Trophoblast cell (in vitro differentiated cells and primary cell): ENCODE results near the gene FAM111A.

Source experiments
- DNase-seq, 2 donors: peaks; one replicate each; pipeline ENCODE4 v3.0.0-alpha.2; 2016
- H2AFZ ChIP-seq: 2 replicates; pipeline ENCODE4 v1.6.1; 2013; ENCODE audit warnings: low read length, moderate library complexity, mild to moderate bottlenecking; ENCODE audit not compliant: insufficient read depth, poor library complexity
- H2AK5ac ChIP-seq: 2 replicates; pipeline ENCODE4 v1.6.1; 2013; ENCODE audit warnings: mild to moderate bottlenecking, low read length
- H2BK120ac ChIP-seq: 2 replicates; pipeline ENCODE4 v1.6.1; 2013; ENCODE audit warnings: low read length, mild to moderate bottlenecking, moderate library complexity; ENCODE audit not compliant: insufficient read depth, poor library complexity
- H2BK12ac ChIP-seq: 2 replicates; pipeline ENCODE4 v1.6.1; 2013; ENCODE audit warnings: mild to moderate bottlenecking, low read length, moderate library complexity
- H2BK5ac ChIP-seq: 2 replicates; pipeline ENCODE4 v1.6.1; 2013; ENCODE audit warnings: low read length, low read depth, moderate library complexity, mild to moderate bottlenecking; ENCODE audit not compliant: poor library complexity
- H3K14ac ChIP-seq: 2 replicates; pipeline ENCODE4 v1.6.1; 2013; ENCODE audit warnings: mild to moderate bottlenecking, low read length
- H3K18ac ChIP-seq: 2 replicates; pipeline ENCODE4 v1.6.1; 2013; ENCODE audit warnings: mild to moderate bottlenecking, low read length
- H3K23ac ChIP-seq: 2 replicates; pipeline ENCODE4 v1.6.1; 2013; ENCODE audit warnings: low read length
- H3K27ac ChIP-seq: 2 replicates; pipeline ENCODE4 v1.5.1; 2013; ENCODE audit warnings: low read depth, mild to moderate bottlenecking, inconsistent platforms, low read length, moderate library complexity
- H3K27me3 ChIP-seq: 2 replicates; pipeline ENCODE4 v1.6.1; 2013; ENCODE audit warnings: inconsistent platforms, mild to moderate bottlenecking, low read length, moderate library complexity; ENCODE audit not compliant: insufficient read depth
- H3K36me3 ChIP-seq, 2 experiments: 1 replicate in 1 of 2; 2 replicates in 1 of 2; pipeline ENCODE4 v1.6.1; 2013; ENCODE audit warnings: low read length in 2 of 2, mild to moderate bottlenecking in 2 of 2, moderate library complexity in 1 of 2; ENCODE audit not compliant: insufficient read depth in 2 of 2, control insufficient read depth in 1 of 2
- H3K4ac ChIP-seq: 2 replicates; pipeline ENCODE4 v1.6.1; 2013; ENCODE audit warnings: low read depth, mild to moderate bottlenecking, low read length, moderate library complexity
- H3K4me1 ChIP-seq, 2 experiments: 1 replicate in 1 of 2; 2 replicates in 1 of 2; pipeline ENCODE4 v1.6.1; 2013; ENCODE audit warnings: low read length in 2 of 2, mild to moderate bottlenecking in 2 of 2, moderate library complexity in 1 of 2; ENCODE audit not compliant: insufficient read depth in 2 of 2, control insufficient read depth in 1 of 2
- H3K4me2 ChIP-seq: 2 replicates; pipeline ENCODE4 v1.6.1; 2013; ENCODE audit warnings: inconsistent platforms, mild to moderate bottlenecking, low read length, moderate library complexity
- H3K4me3 ChIP-seq: 2 replicates; pipeline ENCODE4 v1.5.1; 2013; ENCODE audit warnings: mild to moderate bottlenecking, low read depth, low read length, inconsistent platforms
- H3K79me1 ChIP-seq: one replicate; pipeline ENCODE4 v1.6.1; 2013; ENCODE audit warnings: low read length
- H3K79me2 ChIP-seq: 2 replicates; pipeline ENCODE4 v1.6.1; 2013; ENCODE audit warnings: low read length, mild to moderate bottlenecking; ENCODE audit not compliant: control insufficient read depth, insufficient read depth, poor library complexity
- H3K9ac ChIP-seq: 2 replicates; pipeline ENCODE4 v1.6.1; 2013; ENCODE audit warnings: mild to moderate bottlenecking, low read length
- H3K9me3 ChIP-seq: 2 replicates; pipeline ENCODE4 v1.6.1; 2013; ENCODE audit warnings: low read depth, mild to moderate bottlenecking, control low read depth, inconsistent platforms, low read length; ENCODE audit not compliant: insufficient read depth
- H4K12ac ChIP-seq: 2 replicates; pipeline ENCODE4 v1.6.1; 2013; ENCODE audit warnings: low read depth, mild to moderate bottlenecking, low read length, moderate library complexity
- H4K8ac ChIP-seq: 2 replicates; pipeline ENCODE4 v1.6.1; 2013; ENCODE audit warnings: low read depth, mild to moderate bottlenecking, low read length, moderate library complexity
- H4K91ac ChIP-seq: one replicate; pipeline ENCODE4 v1.6.1; 2013; ENCODE audit warnings: low read depth, mild to moderate bottlenecking, low read length, moderate library complexity
- WGBS: extraction: QIAGEN DNeasy Blood & Tissue Kit; methylation state at CpG from one replicate; pipeline ENCODE4 v1.1.7; 2013; ENCODE audit warnings: missing lambda C conversion rate; ENCODE audit not compliant: insufficient read length, insufficient coverage; ENCODE audit errors: extremely low coverage; 5-methylcytosine and 5-hydroxymethylcytosine counted together

The FAM111A gene

GRCh38 chr11:59192446-59193020, 49.9 kb downstream of the FAM111A start:
- Histone ChIP-seq H2AK5ac (no peak overlapping the region), H4K12ac (no peak overlapping the region), H3K36me3 (peaks cover 26 to 40% of the 10 kb centered on the region in 2 experiments), H3K79me1 (peaks cover 22% of the 10 kb centered on the region), H3K23ac (no peak overlapping the region), H4K91ac (peak overlapping the region; percentile 55), H2BK120ac (no peak overlapping the region), H3K79me2 (peaks cover 2% of the 10 kb centered on the region), H2AFZ (no peak overlapping the region), H3K27ac (peak overlapping the region; percentile 74), H3K18ac (no peak overlapping the region), H3K4me3 (no peak overlapping the region), H3K4me2 (no peak overlapping the region), H4K8ac (peak overlapping the region; percentile 23), H2BK5ac (peak overlapping the region; percentile 45), H3K9ac (no peak overlapping the region), H3K9me3 (no peaks in the 10 kb centered on the region), H3K14ac (no peak overlapping the region), H2BK12ac (peak overlapping the region; percentile 19), H3K27me3 (no peaks in the 10 kb centered on the region), H3K4me1 (peaks cover 26 to 32% of the 10 kb centered on the region in 2 experiments), H3K4ac (no peak overlapping the region)
- peak; percentile 78 to 96 for DNase-seq
- no CpG with 5 or more reads among the region's 4 CpGs for WGBS

- no peaks in the 10 kb centered on the region for H3K27me3 ChIP-seq
- no peak overlapping the region for H2AFZ ChIP-seq
- no peak overlapping the region for H3K4me2 ChIP-seq
- H3K9ac ChIP-seq, result no peak overlapping the region
- H3K9me3 ChIP-seq, result peaks cover 3% of the 10 kb centered on the region
- H3K36me3 ChIP-seq, result peaks cover 27 to 45% of the 10 kb centered on the region in 2 experiments
- no peak overlapping the region for H2AK5ac ChIP-seq
- no peak for DNase-seq
- H3K14ac ChIP-seq, result no peak overlapping the region
- H3K4ac ChIP-seq, result no peak overlapping the region
- H4K8ac ChIP-seq, result no peak overlapping the region
- H3K18ac ChIP-seq, result peak overlapping the region; percentile 44
- peak overlapping the region; percentile 26 for H4K12ac ChIP-seq
- H2BK12ac ChIP-seq, result no peak overlapping the region
- H3K79me2 ChIP-seq, result no peaks in the 10 kb centered on the region
- H2BK120ac ChIP-seq, result no peak overlapping the region
- WGBS, result no CpG with 5 or more reads among the region's 10 CpGs
- H3K27ac ChIP-seq, result no peak overlapping the region
- H2BK5ac ChIP-seq, result no peak overlapping the region
- peaks cover 17% of the 10 kb centered on the region for H3K79me1 ChIP-seq
- no peak overlapping the region for H3K4me3 ChIP-seq
- H4K91ac ChIP-seq, result no peak overlapping the region
- H3K4me1 ChIP-seq, result peaks cover 20 to 26% of the 10 kb centered on the region in 2 experiments
- H3K23ac ChIP-seq, result no peak overlapping the region
Observed at GRCh38 chr11:59193587-59194130, 51.0 kb downstream of the FAM111A start.

- H3K9me3 ChIP-seq, result peaks cover 3% of the 10 kb centered on the region
- no peak overlapping the region for H2BK12ac ChIP-seq
- peaks cover 10% of the 10 kb centered on the region for H3K79me1 ChIP-seq
- H2AK5ac ChIP-seq, result no peak overlapping the region
- no peak overlapping the region for H2BK5ac ChIP-seq
- H2AFZ ChIP-seq, result no peak overlapping the region
- H2BK120ac ChIP-seq, result no peak overlapping the region
- no peak overlapping the region for H3K18ac ChIP-seq
- H3K4me2 ChIP-seq, result no peak overlapping the region
- no peak overlapping the region for H3K9ac ChIP-seq
- H3K4ac ChIP-seq, result no peak overlapping the region
- H3K36me3 ChIP-seq, result peaks cover 27 to 49% of the 10 kb centered on the region in 2 experiments
- no CpG with 5 or more reads among the region's 4 CpGs for WGBS
- no peak overlapping the region for H3K14ac ChIP-seq
- H4K12ac ChIP-seq, result no peak overlapping the region
- H3K79me2 ChIP-seq, result no peaks in the 10 kb centered on the region
- no peak for DNase-seq
- H3K27me3 ChIP-seq, result no peaks in the 10 kb centered on the region
- H3K4me1 ChIP-seq, result peaks cover 10 to 12% of the 10 kb centered on the region in 2 experiments
- no peak overlapping the region for H3K4me3 ChIP-seq
- no peak overlapping the region for H4K91ac ChIP-seq
- no peak overlapping the region for H4K8ac ChIP-seq
- H3K27ac ChIP-seq, result no peak overlapping the region
- no peak overlapping the region for H3K23ac ChIP-seq
Observed at GRCh38 chr11:59195586-59195985, 52.9 kb downstream of the FAM111A start.

- no peak overlapping the region for H2AFZ ChIP-seq
- H4K12ac ChIP-seq, result no peak overlapping the region
- no peak overlapping the region for H2AK5ac ChIP-seq
- no peaks in the 10 kb centered on the region for H3K27me3 ChIP-seq
- H3K79me1 ChIP-seq, result peaks cover 9% of the 10 kb centered on the region
- no peak overlapping the region for H3K18ac ChIP-seq
- WGBS, result no CpG with 5 or more reads among the region's 2 CpGs
- no peaks in the 10 kb centered on the region for H3K79me2 ChIP-seq
- no peak overlapping the region for H2BK5ac ChIP-seq
- H3K4me2 ChIP-seq, result no peak overlapping the region
- no peak overlapping the region for H3K9ac ChIP-seq
- H3K9me3 ChIP-seq, result peaks cover 3% of the 10 kb centered on the region
- DNase-seq, result no peak
- peaks cover 9 to 12% of the 10 kb centered on the region in 2 experiments for H3K4me1 ChIP-seq
- no peak overlapping the region for H3K4ac ChIP-seq
- peaks cover 27 to 47% of the 10 kb centered on the region in 2 experiments for H3K36me3 ChIP-seq
- no peak overlapping the region for H2BK120ac ChIP-seq
- H3K4me3 ChIP-seq, result no peak overlapping the region
- H4K91ac ChIP-seq, result no peak overlapping the region
- no peak overlapping the region for H4K8ac ChIP-seq
- no peak overlapping the region for H2BK12ac ChIP-seq
- H3K23ac ChIP-seq, result no peak overlapping the region
- H3K14ac ChIP-seq, result no peak overlapping the region
- no peak overlapping the region for H3K27ac ChIP-seq
Observed at GRCh38 chr11:59196777-59197176, 54.1 kb downstream of the FAM111A start.
